ENCODE measurements around the gene UBASH3A. TPM values are rescaled to one million over a fixed set of nuclear protein-coding genes. Genes with fewer than 3 reads are reported as not detected.

UBASH3A gene
- not detected in 2 replicates for total RNA-seq (2014; rRNA removed; shearing (Covaris generic))
- not detected in 2 replicates for polyA plus RNA-seq (2015; cell fraction: cytosol; rRNA removed)
- not detected in 2 replicates for polyA plus RNA-seq (2015; cell fraction: nucleus; rRNA removed)

GRCh38 chr21:42403611-42404231, at the start of gene UBASH3A:
UBASH3A (plus strand) TSS chr21:42403902; CDS start chr21:42403946, 44 bp downstream.
- DNase-seq (ENCODE audit: low read depth) = no peak

- no peak for DNase-seq (ENCODE audit: low read depth)
Observed at GRCh38 chr21:42356046-42356445, 47.7 kb upstream of the UBASH3A start.

- DNase-seq (ENCODE audit: low read depth) = no peak
Observed at GRCh38 chr21:42356650-42357049, 47.1 kb upstream of the UBASH3A start.

- no peak for DNase-seq (ENCODE audit: low read depth)
Observed at GRCh38 chr21:42357307-42357706, 46.4 kb upstream of the UBASH3A start.

GRCh38 chr21:42358261-42358660, 45.4 kb upstream of the UBASH3A start:
- no peak for DNase-seq (ENCODE audit: low read depth)

- DNase-seq (ENCODE audit: low read depth) = peak; percentile 36
Observed at GRCh38 chr21:42358937-42359336, 44.8 kb upstream of the UBASH3A start.

- DNase-seq (ENCODE audit: low read depth) = no peak
Observed at GRCh38 chr21:42360317-42360716, 43.4 kb upstream of the UBASH3A start.

- no peak for DNase-seq (ENCODE audit: low read depth)
Observed at GRCh38 chr21:42361286-42361685, 42.4 kb upstream of the UBASH3A start.

- DNase-seq (ENCODE audit: low read depth) = no peak
Observed at GRCh38 chr21:42362198-42362597, 41.5 kb upstream of the UBASH3A start.

GRCh38 chr21:42362700-42363099, 41.0 kb upstream of the UBASH3A start:
- no peak for DNase-seq (ENCODE audit: low read depth)

GRCh38 chr21:42363312-42363711, 40.4 kb upstream of the UBASH3A start:
- no peak for DNase-seq (ENCODE audit: low read depth)

GRCh38 chr21:42364304-42364865, 39.3 kb upstream of the UBASH3A start:
- DNase-seq (ENCODE audit: low read depth) = no peak

GRCh38 chr21:42365770-42366169, 37.9 kb upstream of the UBASH3A start:
- no peak for DNase-seq (ENCODE audit: low read depth)

- DNase-seq (ENCODE audit: low read depth) = peak; percentile 69
Observed at GRCh38 chr21:42366292-42367010, 37.3 kb upstream of the UBASH3A start, which contains the start of gene TFF1. TFF1 (minus strand) TSS chr21:42366535; CDS start chr21:42366495, 40 bp downstream.

- DNase-seq (ENCODE audit: low read depth) = no peak
Observed at GRCh38 chr21:42367367-42368165, 36.1 kb upstream of the UBASH3A start.

- DNase-seq (ENCODE audit: low read depth) = no peak
Observed at GRCh38 chr21:42369821-42370220, 33.9 kb upstream of the UBASH3A start.

- DNase-seq (ENCODE audit: low read depth) = no peak
Observed at GRCh38 chr21:42370894-42371654, 32.6 kb upstream of the UBASH3A start.

GRCh38 chr21:42373196-42373907, 30.4 kb upstream of the UBASH3A start:
- DNase-seq (ENCODE audit: low read depth) = peak; percentile 20

- DNase-seq (ENCODE audit: low read depth) = no peak
Observed at GRCh38 chr21:42373908-42374455, 29.7 kb upstream of the UBASH3A start.

GRCh38 chr21:42374457-42374856, 29.2 kb upstream of the UBASH3A start:
- no peak for DNase-seq (ENCODE audit: low read depth)
